ENCODE data around the gene RYR2.

Gene RYR2

DNA sequence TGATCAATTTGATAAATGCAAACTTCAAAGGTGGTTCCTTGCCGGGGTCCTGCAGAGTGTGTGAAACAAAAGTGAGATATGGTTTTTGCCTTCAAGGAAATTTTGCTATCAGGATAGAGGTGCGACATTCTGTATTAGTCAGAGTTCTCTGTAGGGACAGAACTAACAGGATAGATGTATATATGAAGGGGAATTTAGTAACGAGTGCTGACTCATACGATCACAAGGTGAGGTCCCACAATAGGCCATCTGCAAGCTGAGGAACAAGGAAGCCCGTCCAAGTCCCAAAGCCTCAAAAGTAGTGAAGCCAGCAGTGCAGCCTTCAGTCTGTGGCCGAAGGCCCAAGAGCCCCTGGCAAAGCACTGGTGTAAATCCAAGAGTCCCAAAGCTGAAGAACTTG, 157.0 kb downstream of the RYR2 start:
- TF ChIP-seq, protein P1, sequence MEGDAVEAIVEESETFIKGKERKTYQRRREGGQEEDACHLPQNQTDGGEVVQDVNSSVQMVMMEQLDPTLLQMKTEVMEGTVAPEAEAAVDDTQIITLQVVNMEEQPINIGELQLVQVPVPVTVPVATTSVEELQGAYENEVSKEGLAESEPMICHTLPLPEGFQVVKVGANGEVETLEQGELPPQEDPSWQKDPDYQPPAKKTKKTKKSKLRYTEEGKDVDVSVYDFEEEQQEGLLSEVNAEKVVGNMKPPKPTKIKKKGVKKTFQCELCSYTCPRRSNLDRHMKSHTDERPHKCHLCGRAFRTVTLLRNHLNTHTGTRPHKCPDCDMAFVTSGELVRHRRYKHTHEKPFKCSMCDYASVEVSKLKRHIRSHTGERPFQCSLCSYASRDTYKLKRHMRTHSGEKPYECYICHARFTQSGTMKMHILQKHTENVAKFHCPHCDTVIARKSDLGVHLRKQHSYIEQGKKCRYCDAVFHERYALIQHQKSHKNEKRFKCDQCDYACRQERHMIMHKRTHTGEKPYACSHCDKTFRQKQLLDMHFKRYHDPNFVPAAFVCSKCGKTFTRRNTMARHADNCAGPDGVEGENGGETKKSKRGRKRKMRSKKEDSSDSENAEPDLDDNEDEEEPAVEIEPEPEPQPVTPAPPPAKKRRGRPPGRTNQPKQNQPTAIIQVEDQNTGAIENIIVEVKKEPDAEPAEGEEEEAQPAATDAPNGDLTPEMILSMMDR (IDR thresholded peaks at IDR 0.05; ENCODE audit: low read depth, low read length) = no peak
- peak in 1 of 2 donors; percentile 17 for DNase-seq (ENCODE audit: low read depth in 2 of 2)
- no peak overlapping the region for H3K4me3 ChIP-seq (replicated peaks in 1 of 2; ENCODE audit: low read depth in 2 of 2, low read length in 2 of 2)

- H3K4me3 ChIP-seq (replicated peaks in 1 of 2; ENCODE audit: low read depth in 2 of 2, low read length in 2 of 2) = no peak overlapping the region
- TF ChIP-seq, protein P1 (IDR thresholded peaks at IDR 0.05; ENCODE audit: low read depth, low read length) = no peak
- DNase-seq (ENCODE audit: low read depth in 2 of 2) = no peak
Observed at GRCh38 chr1:237201155-237201554, 159.2 kb downstream of the RYR2 start.

DNA sequence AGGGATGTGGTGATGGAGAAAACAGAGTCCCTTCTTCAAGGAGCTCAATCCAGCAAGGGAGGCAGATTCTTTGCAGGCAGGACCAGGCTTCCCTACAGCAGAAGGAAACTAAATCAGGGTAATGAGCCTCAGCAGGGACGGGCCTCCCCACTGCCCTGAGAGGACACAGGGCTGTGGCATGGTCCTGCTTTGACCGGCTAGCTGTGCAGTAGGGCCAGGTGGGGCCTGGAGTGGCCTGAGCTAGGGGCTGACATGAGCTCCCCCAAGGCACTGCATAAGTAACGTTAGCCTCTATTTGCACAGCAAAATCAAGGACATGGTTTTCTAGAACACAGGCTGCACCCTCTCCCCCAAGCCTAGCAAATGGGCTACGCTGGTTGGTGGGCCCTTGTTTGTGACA, 162.9 kb downstream of the RYR2 start:
- no peak overlapping the region for H3K4me3 ChIP-seq (replicated peaks in 1 of 2; ENCODE audit: low read depth in 2 of 2, low read length in 2 of 2)
- TF ChIP-seq, protein P1 (IDR thresholded peaks at IDR 0.05; ENCODE audit: low read depth, low read length) = no peak
- no peak for DNase-seq (ENCODE audit: low read depth in 2 of 2)

DNA sequence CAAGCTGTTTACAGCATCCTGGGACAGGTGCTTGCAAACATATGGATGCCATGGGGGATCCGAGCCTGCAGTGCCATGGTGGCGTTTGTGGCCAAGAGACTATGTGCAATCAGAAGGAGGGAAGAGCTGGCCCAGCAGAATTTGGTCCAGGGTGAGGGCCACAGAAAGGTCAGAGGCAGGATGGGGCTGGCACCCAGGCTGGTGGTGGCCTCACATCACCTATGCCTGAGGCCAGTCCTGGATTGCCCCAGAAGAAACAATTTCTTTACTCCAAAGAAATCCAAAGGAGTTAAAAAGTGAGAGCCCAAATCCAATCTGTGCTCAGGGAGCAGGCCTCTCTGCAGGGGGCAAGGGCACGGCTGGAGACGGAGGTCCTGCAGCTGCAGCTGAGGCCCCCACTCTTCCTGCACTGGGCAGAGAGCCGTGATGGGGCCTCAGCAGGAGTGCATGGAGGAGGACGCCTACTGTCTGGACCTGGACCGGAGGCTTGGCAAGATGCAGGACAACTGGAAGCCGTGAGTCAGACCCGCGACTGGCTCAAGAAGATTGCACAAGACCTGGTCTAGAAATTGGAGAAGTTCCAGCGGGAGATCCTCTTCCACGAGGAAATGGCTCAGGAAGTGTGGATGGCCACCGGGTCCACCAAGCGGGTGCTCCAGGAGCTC, 163.5 kb downstream of the RYR2 start:
- TF ChIP-seq, protein P1 (IDR thresholded peaks at IDR 0.05; ENCODE audit: low read depth, low read length) = no peak
- DNase-seq (ENCODE audit: low read depth in 2 of 2) = peak; percentile 25 to 93
- no peak overlapping the region for H3K4me3 ChIP-seq (replicated peaks in 1 of 2; ENCODE audit: low read depth in 2 of 2, low read length in 2 of 2)

- TF ChIP-seq, protein P1 (IDR thresholded peaks at IDR 0.05; ENCODE audit: low read depth, low read length) = no peak
- no peak overlapping the region for H3K4me3 ChIP-seq (replicated peaks in 1 of 2; ENCODE audit: low read depth in 2 of 2, low read length in 2 of 2)
- DNase-seq (ENCODE audit: low read depth in 2 of 2) = no peak
Observed at GRCh38 chr1:237206065-237206414, 164.1 kb downstream of the RYR2 start.

DNA sequence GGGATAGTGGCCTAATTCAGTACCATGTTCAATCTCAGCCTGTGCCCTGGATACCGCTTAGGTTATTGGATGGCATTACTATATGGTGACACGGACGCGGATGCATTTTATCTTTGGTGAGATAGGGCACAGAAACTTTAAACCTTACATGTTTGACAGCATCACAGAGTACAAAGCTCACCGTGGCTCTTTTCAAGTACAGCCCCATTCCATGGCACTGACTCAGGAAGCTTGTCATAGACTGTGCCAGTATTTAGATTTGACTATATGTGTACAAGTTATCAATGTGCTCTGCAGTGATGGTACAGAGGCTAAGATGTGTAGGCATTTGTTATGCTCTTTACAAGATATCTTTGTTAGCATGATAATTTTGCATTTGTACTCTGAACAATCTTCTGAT, 169.0 kb downstream of the RYR2 start:
- DNase-seq (ENCODE audit: low read depth in 2 of 2) = no peak
- TF ChIP-seq, protein P1 (IDR thresholded peaks at IDR 0.05; ENCODE audit: low read depth, low read length) = no peak
- H3K4me3 ChIP-seq (replicated peaks in 1 of 2; ENCODE audit: low read depth in 2 of 2, low read length in 2 of 2) = no peak overlapping the region

DNA sequence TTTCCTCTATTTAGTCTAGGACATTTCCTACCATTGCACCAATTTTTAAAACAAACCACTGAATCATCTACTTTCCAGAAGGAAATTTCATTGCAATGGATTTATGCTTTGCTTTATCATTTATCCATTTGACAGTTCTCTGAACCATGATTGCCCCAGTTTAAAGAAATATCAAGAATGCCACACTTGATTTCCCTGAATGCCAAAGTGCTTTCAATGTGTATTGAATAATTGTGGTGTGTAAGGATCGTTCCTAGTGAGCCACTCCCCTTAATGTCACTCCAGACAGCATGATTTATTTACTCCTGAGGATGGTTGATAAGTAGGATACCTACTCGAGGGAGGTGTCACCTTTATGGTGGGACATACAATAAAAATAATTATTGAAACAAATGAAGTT, 169.6 kb downstream of the RYR2 start:
- TF ChIP-seq, protein P1 (IDR thresholded peaks at IDR 0.05; ENCODE audit: low read depth, low read length) = no peak
- H3K4me3 ChIP-seq (replicated peaks in 1 of 2; ENCODE audit: low read depth in 2 of 2, low read length in 2 of 2) = no peak overlapping the region
- no peak for DNase-seq (ENCODE audit: low read depth in 2 of 2)

Measured in cardiac fibroblast (primary cell).